OCI-LY7 (cell line): ENCODE results near the gene BMAL2. TPM values are rescaled to one million over a fixed set of nuclear protein-coding genes. Genes with fewer than 3 reads are reported as not detected.

Experiments
- BruUV-seq: library from RNA; stranded (reverse); fragments of 400-500 nt; replicated peaks from 2 replicates; lab custom pipeline; 2021; lab: Mats Ljungman, UMichigan
- CTCF ChIA-PET: fragments of 300-600 bp; sonication (Branson Sonifier 250); formaldehyde crosslinking; loops from one replicate; lab custom pipeline; 2022; ENCODE audit warnings: antibody characterized with exemption; ENCODE audit not compliant: unreplicated experiment; lab: Charles Lee
- POLR2A ChIA-PET: fragments of 300-600 bp; sonication (Branson Sonifier 250); formaldehyde crosslinking; loops from one replicate; lab custom pipeline; 2022; ENCODE audit warnings: antibody characterized with exemption; lab: Charles Lee
- DNase-seq: peaks from one replicate; pipeline ENCODE4 v3.0.0-alpha.2; 2015; ENCODE audit warnings: low spot score
- H2AFZ ChIP-seq: fragments of 200-600 bp; sonication (generic), shearing (Covaris generic); 2 replicates; pipeline ENCODE4 v1.6.1; 2014; ENCODE audit warnings: mild to moderate bottlenecking, antibody characterized with exemption, low read length, moderate library complexity
- H3K27ac ChIP-seq: fragments of 200-600 bp; sonication (generic); 2 replicates; pipeline ENCODE4 v1.5.1; 2014; ENCODE audit warnings: mixed run types, low read depth, mild to moderate bottlenecking, moderate library complexity, low read length, inconsistent platforms; ENCODE audit not compliant: poor library complexity, severe bottlenecking
- H3K36me3 ChIP-seq: fragments of 200-600 bp; sonication (generic); 2 replicates; pipeline ENCODE4 v1.6.1; 2014; ENCODE audit warnings: mild to moderate bottlenecking, antibody characterized with exemption, low read length, moderate library complexity, mixed read lengths; ENCODE audit not compliant: insufficient read depth
- H3K4me1 ChIP-seq: fragments of 200-600 bp; sonication (generic); 2 replicates; pipeline ENCODE4 v1.5.1; 2014; ENCODE audit warnings: mild to moderate bottlenecking, low read length; ENCODE audit not compliant: insufficient read depth, poor library complexity, severe bottlenecking
- H3K4me2 ChIP-seq: fragments of 200-600 bp; sonication (generic); 2 replicates; pipeline ENCODE4 v1.6.1; 2014; ENCODE audit warnings: mild to moderate bottlenecking, low read length
- H3K4me3 ChIP-seq: fragments of 200-600 bp; sonication (generic); 2 replicates; pipeline ENCODE4 v1.5.1; 2014; ENCODE audit warnings: mild to moderate bottlenecking, low read depth, low read length; ENCODE audit not compliant: poor library complexity, severe bottlenecking
- H3K79me2 ChIP-seq: fragments of 200-600 bp; sonication (generic); 2 replicates; pipeline ENCODE4 v1.6.1; 2016; ENCODE audit warnings: low read depth, mild to moderate bottlenecking, low read length, moderate library complexity, mixed read lengths; ENCODE audit not compliant: insufficient read depth
- H3K9me2 ChIP-seq: fragments of 200-600 bp; sonication (generic); 2 replicates; pipeline ENCODE4 v1.6.1; 2016; ENCODE audit warnings: mild to moderate bottlenecking, low read length, mixed read lengths; ENCODE audit not compliant: insufficient read depth
- H3K9me3 ChIP-seq: fragments of 200-600 bp; sonication (generic); 2 replicates; pipeline ENCODE4 v1.6.1; 2014; ENCODE audit warnings: mild to moderate bottlenecking, mixed run types, low read length, mixed read lengths
- H4K20me1 ChIP-seq: fragments of 200-600 bp; sonication (generic); 2 replicates; pipeline ENCODE4 v1.6.1; 2014; ENCODE audit warnings: mild to moderate bottlenecking, antibody characterized with exemption, low read length, moderate library complexity, mixed read lengths; ENCODE audit not compliant: insufficient read depth
- CTCF ChIP-seq: fragments of 200-600 bp; sonication (generic); conservative IDR thresholded peaks from 2 replicates; pipeline ENCODE4 v1.5.1; 2014; ENCODE audit warnings: mild to moderate bottlenecking, antibody characterized with exemption, low read length, moderate library complexity, mixed read lengths
- EZH2phosphoT487 ChIP-seq: fragments of 200-600 bp; sonication (generic); IDR thresholded peaks from 2 replicates; pipeline ENCODE4 v1.6.1; 2018; ENCODE audit warnings: low read depth, borderline replicate concordance, mild to moderate bottlenecking, mixed run types, antibody characterized with exemption, low read length, moderate library complexity, mixed read lengths
- intact Hi-C: fragments of 100-400 bp; cut with micrococcal nuclease; formaldehyde crosslinking; loops from one replicate; pipeline ENCODE4 v1.10.0; 2022; ENCODE audit not compliant: unreplicated experiment
- total RNA-seq, 2 experiments: library from RNA; depleted of rRNA in 1 of 2; stranded (reverse); fragments of >200 nt in 1 of 2; shearing (Covaris generic) in 1 of 2; gene quantifications; 2 replicates each; pipeline ENCODE4 v1.2.3, GENCODE V29; 2014 to 2022

The BMAL2 gene
- total RNA-seq, 2 experiments from 2014 or later, result 0.06 TPM; not detected in 1

GRCh38 chr12:27345376-27345775 lies 12.7 kb downstream of the BMAL2 start:
- Histone ChIP-seq H3K9me2 (no peaks in the 10 kb centered on the region), H3K36me3 (no peaks in the 10 kb centered on the region), H3K9me3 (no peaks in the 10 kb centered on the region), H3K4me3 (no peak overlapping the region), H4K20me1 (no peaks in the 10 kb centered on the region), H3K4me2 (no peak overlapping the region), H3K4me1 (no peaks in the 10 kb centered on the region), H2AFZ (no peak overlapping the region), H3K79me2 (no peaks in the 10 kb centered on the region), H3K27ac (no peak overlapping the region)
- no peak for DNase-seq
- intact Hi-C loops, result no loop called here
- TF ChIP-seq CTCF, result no peak
- TF ChIP-seq EZH2phosphoT487, result no peak
- BruUV-seq, result no TSS peak
- ChIA-PET POLR2A (interaction anchor here (0.7 kb wide), 1 partner anchor 22 kb away, joined by 3 read pairs; no protein-coding TSS in a partner anchor), CTCF (no interaction called here)

- H3K4me1 ChIP-seq, result no peaks in the 10 kb centered on the region
- H3K36me3 ChIP-seq, result no peaks in the 10 kb centered on the region
- H3K27ac ChIP-seq, result no peak overlapping the region
- BruUV-seq, result no TSS peak
- no peak for TF ChIP-seq EZH2phosphoT487
- TF ChIP-seq CTCF, result no peak
- no peaks in the 10 kb centered on the region for H4K20me1 ChIP-seq
- CTCF ChIA-PET, result no interaction called here
- no peaks in the 10 kb centered on the region for H3K9me2 ChIP-seq
- no peak overlapping the region for H3K4me3 ChIP-seq
- no peak overlapping the region for H2AFZ ChIP-seq
- intact Hi-C loops, result no loop called here
- no peaks in the 10 kb centered on the region for H3K9me3 ChIP-seq
- H3K4me2 ChIP-seq, result no peak overlapping the region
- POLR2A ChIA-PET, result interaction anchor here (0.6 kb wide), 1 partner anchor 12 kb away, joined by 4 read pairs; no protein-coding TSS in a partner anchor
- no peaks in the 10 kb centered on the region for H3K79me2 ChIP-seq
- no peak for DNase-seq
Observed at GRCh38 chr12:27347779-27348178, 15.1 kb downstream of the BMAL2 start.

- ChIA-PET POLR2A (interaction anchor here (0.7 kb wide), 1 partner anchor 348 kb away, joined by 3 read pairs; no protein-coding TSS in a partner anchor), CTCF (no interaction called here)
- no peak overlapping the region for H3K4me3 ChIP-seq
- H4K20me1 ChIP-seq, result no peaks in the 10 kb centered on the region
- H3K79me2 ChIP-seq, result no peaks in the 10 kb centered on the region
- no peak overlapping the region for H2AFZ ChIP-seq
- TF ChIP-seq CTCF, result no peak
- no peak for TF ChIP-seq EZH2phosphoT487
- no peaks in the 10 kb centered on the region for H3K9me3 ChIP-seq
- no TSS peak for BruUV-seq
- no peak overlapping the region for H3K4me2 ChIP-seq
- DNase-seq, result no peak
- intact Hi-C loops, result no loop called here
- no peaks in the 10 kb centered on the region for H3K36me3 ChIP-seq
- H3K9me2 ChIP-seq, result no peaks in the 10 kb centered on the region
- H3K27ac ChIP-seq, result no peak overlapping the region
- H3K4me1 ChIP-seq, result no peaks in the 10 kb centered on the region
Observed at GRCh38 chr12:27351476-27351875, 18.8 kb downstream of the BMAL2 start.
